ENCODE measurements around the gene HOXB6.

DNA sequence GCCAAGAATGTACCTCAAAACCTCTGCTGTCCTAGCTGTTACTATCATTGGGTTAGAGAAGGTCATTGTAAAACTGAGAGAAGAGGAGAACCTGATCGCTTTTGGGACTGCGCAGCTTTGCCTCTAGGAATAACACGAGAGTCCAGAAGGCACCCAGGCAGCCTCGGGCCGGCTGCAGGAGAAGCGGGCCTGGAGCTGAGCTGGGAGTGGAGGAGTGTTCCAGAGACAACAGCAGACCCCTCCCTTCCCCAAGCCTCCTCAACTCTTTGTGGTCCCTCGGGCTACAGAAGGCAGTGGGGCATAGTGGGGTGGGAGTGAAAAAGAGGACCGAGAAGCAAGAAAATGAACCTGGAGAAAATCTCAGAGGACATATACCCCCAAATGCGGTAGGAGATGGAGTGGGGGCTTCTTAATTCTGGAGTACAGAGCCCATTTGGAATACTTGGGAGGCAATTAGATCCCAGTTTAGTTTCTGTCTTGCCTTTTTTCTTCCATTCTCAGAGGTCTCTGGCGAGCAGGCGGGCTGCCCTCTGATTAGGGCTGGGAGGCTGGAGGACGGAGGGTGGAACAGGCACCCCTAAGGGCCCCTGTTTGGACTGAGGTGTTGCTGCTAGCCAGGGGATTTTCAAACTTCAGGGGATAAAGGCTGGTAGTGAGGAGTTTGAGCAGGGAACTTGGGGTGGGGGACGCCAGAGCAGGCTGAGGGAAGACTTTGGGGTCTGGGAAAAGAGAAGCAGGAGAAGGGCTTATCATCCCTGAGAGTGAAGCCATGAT lies 46.5 kb downstream of the HOXB6 start:
- TF ChIP-seq, protein P1, sequence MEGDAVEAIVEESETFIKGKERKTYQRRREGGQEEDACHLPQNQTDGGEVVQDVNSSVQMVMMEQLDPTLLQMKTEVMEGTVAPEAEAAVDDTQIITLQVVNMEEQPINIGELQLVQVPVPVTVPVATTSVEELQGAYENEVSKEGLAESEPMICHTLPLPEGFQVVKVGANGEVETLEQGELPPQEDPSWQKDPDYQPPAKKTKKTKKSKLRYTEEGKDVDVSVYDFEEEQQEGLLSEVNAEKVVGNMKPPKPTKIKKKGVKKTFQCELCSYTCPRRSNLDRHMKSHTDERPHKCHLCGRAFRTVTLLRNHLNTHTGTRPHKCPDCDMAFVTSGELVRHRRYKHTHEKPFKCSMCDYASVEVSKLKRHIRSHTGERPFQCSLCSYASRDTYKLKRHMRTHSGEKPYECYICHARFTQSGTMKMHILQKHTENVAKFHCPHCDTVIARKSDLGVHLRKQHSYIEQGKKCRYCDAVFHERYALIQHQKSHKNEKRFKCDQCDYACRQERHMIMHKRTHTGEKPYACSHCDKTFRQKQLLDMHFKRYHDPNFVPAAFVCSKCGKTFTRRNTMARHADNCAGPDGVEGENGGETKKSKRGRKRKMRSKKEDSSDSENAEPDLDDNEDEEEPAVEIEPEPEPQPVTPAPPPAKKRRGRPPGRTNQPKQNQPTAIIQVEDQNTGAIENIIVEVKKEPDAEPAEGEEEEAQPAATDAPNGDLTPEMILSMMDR (IDR thresholded peaks at IDR 0.05; ENCODE audit: borderline replicate concordance, extremely low read depth, low read length, poor library complexity, severe bottlenecking), result no peak
- no peak for TF ChIP-seq EZH2 (IDR thresholded peaks at IDR 0.05; ENCODE audit: borderline replicate concordance, low read depth, low read length, severe bottlenecking)

Measured in DND-41 (cell line).